ENCODE results near the gene RYR2.

The RYR2 gene

GRCh38 chr1:237473854-237474253, 431.9 kb downstream of the RYR2 start:
- TF ChIP-seq, protein P1, sequence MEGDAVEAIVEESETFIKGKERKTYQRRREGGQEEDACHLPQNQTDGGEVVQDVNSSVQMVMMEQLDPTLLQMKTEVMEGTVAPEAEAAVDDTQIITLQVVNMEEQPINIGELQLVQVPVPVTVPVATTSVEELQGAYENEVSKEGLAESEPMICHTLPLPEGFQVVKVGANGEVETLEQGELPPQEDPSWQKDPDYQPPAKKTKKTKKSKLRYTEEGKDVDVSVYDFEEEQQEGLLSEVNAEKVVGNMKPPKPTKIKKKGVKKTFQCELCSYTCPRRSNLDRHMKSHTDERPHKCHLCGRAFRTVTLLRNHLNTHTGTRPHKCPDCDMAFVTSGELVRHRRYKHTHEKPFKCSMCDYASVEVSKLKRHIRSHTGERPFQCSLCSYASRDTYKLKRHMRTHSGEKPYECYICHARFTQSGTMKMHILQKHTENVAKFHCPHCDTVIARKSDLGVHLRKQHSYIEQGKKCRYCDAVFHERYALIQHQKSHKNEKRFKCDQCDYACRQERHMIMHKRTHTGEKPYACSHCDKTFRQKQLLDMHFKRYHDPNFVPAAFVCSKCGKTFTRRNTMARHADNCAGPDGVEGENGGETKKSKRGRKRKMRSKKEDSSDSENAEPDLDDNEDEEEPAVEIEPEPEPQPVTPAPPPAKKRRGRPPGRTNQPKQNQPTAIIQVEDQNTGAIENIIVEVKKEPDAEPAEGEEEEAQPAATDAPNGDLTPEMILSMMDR (IDR thresholded peaks at IDR 0.05; ENCODE audit: insufficient read depth, low read depth, low read length, missing control alignments): no peak
- no peak overlapping the region for H3K4me3 ChIP-seq (ENCODE audit: low read length)

DNA sequence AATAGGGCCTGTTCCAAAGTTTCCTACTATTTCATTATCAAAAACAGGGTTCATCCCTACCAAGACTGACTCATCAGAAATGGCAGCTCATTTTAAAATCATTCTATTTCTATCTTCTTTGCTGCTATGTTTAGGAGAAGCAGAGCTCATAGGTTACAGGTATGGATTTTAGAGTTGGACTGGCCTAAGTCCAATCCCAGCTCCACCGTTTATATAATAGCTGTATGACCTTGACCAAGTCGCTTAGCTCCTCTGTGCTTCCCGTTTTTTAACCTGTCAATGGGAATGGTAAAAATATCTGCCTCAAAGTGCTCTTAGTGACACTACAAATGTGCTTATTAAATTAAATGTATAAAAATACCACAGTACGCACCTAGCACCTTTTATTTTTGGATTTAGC, 436.1 kb downstream of the RYR2 start:
- no peak for DNase-seq (ENCODE audit: low read depth)
- TF ChIP-seq, protein P1 (IDR thresholded peaks at IDR 0.05; ENCODE audit: insufficient read depth, low read depth, low read length, missing control alignments): no peak
- H3K4me3 ChIP-seq (ENCODE audit: low read length): no peak overlapping the region

More at GRCh38 chr1:237473854-237474253, 431.9 kb downstream of the RYR2 start:
- no peak for DNase-seq (ENCODE audit: low read depth)

DNA sequence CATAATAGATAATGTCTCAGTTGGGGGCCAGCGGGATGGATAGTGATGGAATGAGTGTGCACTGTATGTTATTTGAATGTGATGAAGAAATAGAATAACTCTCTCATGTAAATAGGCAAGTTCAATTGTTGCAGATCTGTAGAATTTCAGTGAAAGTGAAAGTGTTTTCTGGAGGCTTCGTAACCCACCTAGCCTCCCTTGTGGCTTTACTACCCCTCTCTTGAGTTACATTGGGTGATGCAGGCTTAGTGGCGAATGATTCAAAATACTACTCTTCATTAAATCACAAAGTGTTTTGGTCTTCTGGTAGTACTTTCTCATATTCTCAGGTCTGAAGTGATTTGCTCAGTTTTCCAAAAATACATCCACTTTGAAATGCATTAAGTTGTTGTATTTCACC, 436.9 kb downstream of the RYR2 start:
- TF ChIP-seq, protein P1 (IDR thresholded peaks at IDR 0.05; ENCODE audit: insufficient read depth, low read depth, low read length, missing control alignments): no peak
- DNase-seq (ENCODE audit: low read depth): no peak
- H3K4me3 ChIP-seq (ENCODE audit: low read length): no peak overlapping the region

DNA sequence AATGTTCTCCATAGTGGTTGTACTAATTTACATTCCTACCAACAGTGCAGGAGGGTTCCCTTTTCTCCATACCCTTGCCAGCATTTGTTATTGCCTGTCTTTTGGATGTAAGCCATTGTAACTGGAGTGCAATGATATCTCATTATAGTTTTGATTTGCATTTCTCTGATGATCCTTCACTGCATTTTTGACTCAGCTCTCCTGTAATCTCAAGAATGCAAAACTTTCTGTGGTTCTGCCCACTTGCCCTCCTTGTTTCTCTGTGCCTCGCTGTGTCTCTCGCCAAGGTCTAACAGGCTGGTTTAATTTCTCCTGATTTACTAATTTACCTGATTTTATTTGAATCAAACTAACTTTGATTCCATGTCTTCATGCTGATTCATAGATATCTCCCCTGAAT, 440.8 kb downstream of the RYR2 start:
- TF ChIP-seq, protein P1 (IDR thresholded peaks at IDR 0.05; ENCODE audit: insufficient read depth, low read depth, low read length, missing control alignments): no peak
- H3K4me3 ChIP-seq (ENCODE audit: low read length): no peak overlapping the region
- DNase-seq (ENCODE audit: low read depth): no peak

- TF ChIP-seq, protein P1 (IDR thresholded peaks at IDR 0.05; ENCODE audit: insufficient read depth, low read depth, low read length, missing control alignments): no peak
- DNase-seq (ENCODE audit: low read depth): no peak
- H3K4me3 ChIP-seq (ENCODE audit: low read length): no peak overlapping the region
Measured at GRCh38 chr1:237492359-237492758, 450.4 kb downstream of the RYR2 start.

GRCh38 chr1:237500566-237500965, 458.6 kb downstream of the RYR2 start:
- no peak overlapping the region for H3K4me3 ChIP-seq (ENCODE audit: low read length)
- no peak for DNase-seq (ENCODE audit: low read depth)
- TF ChIP-seq, protein P1 (IDR thresholded peaks at IDR 0.05; ENCODE audit: insufficient read depth, low read depth, low read length, missing control alignments): no peak

DNA sequence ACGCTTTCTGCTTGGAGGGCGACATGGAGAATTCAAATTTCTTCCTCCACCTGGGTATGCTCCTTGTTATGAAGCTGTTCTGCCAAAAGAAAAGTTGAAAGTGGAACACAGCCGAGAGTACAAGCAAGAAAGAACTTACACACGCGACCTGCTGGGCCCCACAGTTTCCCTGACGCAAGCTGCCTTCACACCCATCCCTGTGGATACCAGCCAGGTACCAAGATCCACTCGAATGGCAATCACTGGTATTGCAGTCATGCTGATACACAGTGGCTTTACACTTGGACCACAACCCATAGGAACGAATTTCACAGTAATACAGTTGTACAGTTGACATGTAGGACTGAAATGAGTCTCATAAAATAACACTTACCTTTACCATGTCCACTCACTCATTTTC, 461.3 kb downstream of the RYR2 start:
- TF ChIP-seq, protein P1 (IDR thresholded peaks at IDR 0.05; ENCODE audit: insufficient read depth, low read depth, low read length, missing control alignments): no peak
- no peak for DNase-seq (ENCODE audit: low read depth)
- no peak overlapping the region for H3K4me3 ChIP-seq (ENCODE audit: low read length)

All from epithelial cell of esophagus (primary cell).